Osteoblast (primary cell): Measurements from ENCODE around the gene LINC00305. TPM values are rescaled to one million over a fixed set of nuclear protein-coding genes. Genes with fewer than 3 reads are reported as not detected.

Experiments used
- DNase-seq: peaks from one replicate; pipeline ENCODE4 v3.0.0; 2011; ENCODE audit warnings: low spot score, mixed read lengths; ENCODE audit not compliant: insufficient read length; ENCODE audit errors: missing footprints
- H2AFZ ChIP-seq: 2 replicates; pipeline ENCODE4 v1.6.0; 2011; ENCODE audit warnings: mild to moderate bottlenecking, low read length
- H3K27ac ChIP-seq: 2 replicates; pipeline ENCODE4 v1.5.1; 2011; ENCODE audit warnings: mild to moderate bottlenecking, low read depth, low read length, moderate library complexity
- H3K27me3 ChIP-seq: 2 replicates; pipeline ENCODE4 v1.6.0; 2012; ENCODE audit warnings: mild to moderate bottlenecking, control low read depth, inconsistent platforms, low read length, moderate library complexity; ENCODE audit not compliant: insufficient read depth
- H3K36me3 ChIP-seq: 2 replicates; pipeline ENCODE4 v1.5.1; 2011; ENCODE audit warnings: mild to moderate bottlenecking, low read length, control low read depth, moderate library complexity; ENCODE audit not compliant: insufficient read depth
- H3K4me1 ChIP-seq: 2 replicates; pipeline ENCODE4 v1.5.1; 2011; ENCODE audit warnings: mild to moderate bottlenecking, low read length, control low read depth, moderate library complexity; ENCODE audit not compliant: insufficient read depth
- H3K4me2 ChIP-seq: 2 replicates; pipeline ENCODE4 v1.6.0; 2011; ENCODE audit warnings: mild to moderate bottlenecking, low read length; ENCODE audit not compliant: insufficient read depth
- H3K4me3 ChIP-seq: fragments of 200-600 bp; sonication (generic); 3 replicates; pipeline ENCODE4 v1.5.1; 2012; ENCODE audit warnings: mild to moderate bottlenecking, low read length, inconsistent platforms; ENCODE audit not compliant: insufficient read depth
- H3K79me2 ChIP-seq: 2 replicates; pipeline ENCODE4 v1.6.0; 2012; ENCODE audit warnings: mild to moderate bottlenecking, low read length, control low read depth, inconsistent platforms; ENCODE audit not compliant: insufficient read depth
- H3K9me3 ChIP-seq: 2 replicates; pipeline ENCODE4 v1.5.1; 2011; ENCODE audit warnings: low read depth, low read length, control low read depth
- H4K20me1 ChIP-seq: 2 replicates; pipeline ENCODE4 v1.6.0; 2012; ENCODE audit warnings: mild to moderate bottlenecking, low read length, control low read depth; ENCODE audit not compliant: insufficient read depth
- CTCF ChIP-seq: IDR thresholded peaks from 2 replicates; pipeline ENCODE4 v1.5.1; 2011; ENCODE audit warnings: mild to moderate bottlenecking, low read depth, low read length, moderate library complexity; ENCODE audit errors: extremely low read depth
- total RNA-seq: library from RNA; depleted of rRNA; stranded (reverse); fragments of >200 nt; gene quantifications from 2 replicates; pipeline ENCODE4 v1.2.3, GENCODE V29; 2012

LINC00305 gene
- total RNA-seq: not detected in 2 replicates

DNA sequence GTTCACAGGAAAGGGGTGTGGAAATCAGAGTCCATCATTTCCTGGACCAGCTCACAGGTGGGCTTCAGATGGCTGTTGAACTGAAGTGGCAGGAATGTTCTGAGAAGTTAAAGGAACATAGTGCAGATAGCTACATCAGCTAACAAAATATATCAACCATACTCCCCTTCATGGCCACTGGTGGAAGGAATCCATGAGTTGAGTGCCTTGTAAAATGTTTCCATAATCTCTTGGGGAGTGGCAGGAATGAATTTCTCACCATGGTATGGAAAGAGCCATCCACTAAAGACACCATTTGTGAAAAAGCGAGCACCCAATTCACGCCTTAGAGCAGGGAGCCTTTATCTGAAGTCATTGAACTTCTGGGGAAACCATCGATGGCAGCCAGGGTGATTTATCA, at the start of gene LINC00305:
Gene LINC00305, minus strand, starts transcription at position 101 of the 400 bp plus-strand sequence.
- no peak within 1 kb of the TSS for H2AFZ ChIP-seq
- no peaks in the 10 kb centered on the region for H3K27me3 ChIP-seq
- no peak for DNase-seq
- no peak within 1 kb of the TSS for H3K4me2 ChIP-seq
- no peaks in the 10 kb centered on the region for H4K20me1 ChIP-seq
- H3K36me3 ChIP-seq: no peaks in the 10 kb centered on the region
- no peak within 1 kb of the TSS for H3K27ac ChIP-seq
- peaks cover 5% of the 10 kb centered on the region for H3K9me3 ChIP-seq
- no peaks in the 10 kb centered on the region for H3K4me1 ChIP-seq
- no peak for TF ChIP-seq CTCF
- H3K79me2 ChIP-seq: no peaks in the 10 kb centered on the region
- H3K4me3 ChIP-seq: no peak within 1 kb of the TSS

GRCh38 chr18:64191069-64191468, 42.2 kb upstream of the LINC00305 start:
- no peak for TF ChIP-seq CTCF
- H3K4me3 ChIP-seq: no peak overlapping the region
- H3K4me1 ChIP-seq: no peaks in the 10 kb centered on the region
- no peaks in the 10 kb centered on the region for H3K79me2 ChIP-seq
- no peak overlapping the region for H3K4me2 ChIP-seq
- no peak overlapping the region for H2AFZ ChIP-seq
- DNase-seq: no peak
- H4K20me1 ChIP-seq: no peaks in the 10 kb centered on the region
- no peaks in the 10 kb centered on the region for H3K9me3 ChIP-seq
- no peak overlapping the region for H3K27ac ChIP-seq
- H3K36me3 ChIP-seq: no peaks in the 10 kb centered on the region
- H3K27me3 ChIP-seq: no peaks in the 10 kb centered on the region

DNA sequence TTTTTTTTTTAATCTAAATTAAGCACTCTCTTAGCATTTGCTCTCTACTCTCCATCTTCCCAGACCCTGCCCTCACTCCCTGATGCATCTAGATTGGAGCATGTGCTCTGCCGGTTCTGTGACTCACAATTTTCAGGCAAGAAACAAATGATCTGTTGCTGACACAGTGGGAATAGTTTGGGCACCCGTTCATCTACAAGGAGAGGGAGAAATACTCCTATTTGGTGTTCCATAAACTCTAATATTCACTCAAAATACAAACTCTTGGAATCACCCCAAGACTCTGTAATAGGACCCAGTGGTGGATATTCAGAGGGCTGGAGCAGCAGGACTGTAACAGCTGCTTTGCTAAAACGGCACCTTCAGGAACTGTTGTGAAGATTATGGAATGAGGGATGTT, 37.1 kb upstream of the LINC00305 start:
- Histone ChIP-seq H2AFZ (no peak overlapping the region), H3K4me3 (no peak overlapping the region), H3K4me2 (no peak overlapping the region), H3K27ac (no peak overlapping the region), H3K9me3 (peaks cover 2% of the 10 kb centered on the region), H4K20me1 (no peaks in the 10 kb centered on the region), H3K27me3 (no peaks in the 10 kb centered on the region), H3K36me3 (no peaks in the 10 kb centered on the region), H3K79me2 (no peaks in the 10 kb centered on the region), H3K4me1 (no peaks in the 10 kb centered on the region)
- no peak for TF ChIP-seq CTCF
- no peak for DNase-seq

GRCh38 chr18:64183665-64184064, 34.8 kb upstream of the LINC00305 start:
- TF ChIP-seq CTCF: no peak
- no peak overlapping the region for H3K4me2 ChIP-seq
- H3K27me3 ChIP-seq: no peaks in the 10 kb centered on the region
- H3K36me3 ChIP-seq: no peaks in the 10 kb centered on the region
- DNase-seq: no peak
- H2AFZ ChIP-seq: no peak overlapping the region
- no peak overlapping the region for H3K27ac ChIP-seq
- H3K4me1 ChIP-seq: no peaks in the 10 kb centered on the region
- H4K20me1 ChIP-seq: no peaks in the 10 kb centered on the region
- H3K79me2 ChIP-seq: no peaks in the 10 kb centered on the region
- peaks cover 2% of the 10 kb centered on the region for H3K9me3 ChIP-seq
- no peak overlapping the region for H3K4me3 ChIP-seq
